Measurements from ENCODE around the gene RUFY2.
A peak's percentile ranks its signal among the peaks of the same experiment; 100 is the strongest.
"Not testable (repeated sequence)": the region's sequence is repeated elsewhere in the genome, so short reads cannot be mapped to it uniquely, and the experiment has no call there.

Gene RUFY2

GRCh38 chr10:68324396-68324795 is 82.7 kb downstream of the RUFY2 start:
- not testable (repeated sequence) for DNase-seq

GRCh38 chr10:68318331-68319059 is 88.6 kb downstream of the RUFY2 start:
- no peak for DNase-seq

GRCh38 chr10:68315582-68315981 is 91.5 kb downstream of the RUFY2 start:
- DNase-seq, result no peak

- DNase-seq, result not testable (repeated sequence)
These were observed 92.1 kb downstream of the RUFY2 start for GRCh38 chr10:68314930-68315329.

GRCh38 chr10:68310531-68310930 is 96.5 kb downstream of the RUFY2 start:
- DNase-seq, result no peak

- no peak for DNase-seq
These were observed 101.2 kb downstream of the RUFY2 start for GRCh38 chr10:68305854-68306253.

GRCh38 chr10:68303849-68304412 is 103.1 kb downstream of the RUFY2 start:
- DNase-seq, result no peak

GRCh38 chr10:68302871-68303270 is 104.2 kb downstream of the RUFY2 start:
- no peak for DNase-seq

- no peak for DNase-seq
These were observed 104.6 kb downstream of the RUFY2 start for GRCh38 chr10:68302503-68302823.

- peak; percentile 13 for DNase-seq
These were observed 105.1 kb downstream of the RUFY2 start for GRCh38 chr10:68301790-68302502.

GRCh38 chr10:68301301-68301700 is 105.8 kb downstream of the RUFY2 start:
- no peak for DNase-seq

- no peak for DNase-seq
These were observed 110.0 kb downstream of the RUFY2 start for GRCh38 chr10:68296843-68297663.
